Ovary (tissue), 9 donors: Measurements from ENCODE around the gene NFIA. TPM values are rescaled to one million over a fixed set of nuclear protein-coding genes. Genes with fewer than 3 reads are reported as not detected.

Experiments
- DNase-seq, 5 donors: peaks; one replicate each; pipeline ENCODE4 v3.0.0-alpha.2; 2019 to 2020
- H3K27ac ChIP-seq, 2 donors: fragments of 200-600 bp; one replicate each; pipeline versions ENCODE4 v1.5.1 to v1.8.0; 2019 to 2022
- H3K27me3 ChIP-seq: fragments of 200-600 bp; one replicate; pipeline ENCODE4 v1.8.0; 2022
- H3K36me3 ChIP-seq: fragments of 200-600 bp; sonication (generic); one replicate; pipeline ENCODE4 v1.5.1; 2019
- H3K4me1 ChIP-seq: one replicate; pipeline ENCODE4 v1.8.1; 2013; ENCODE audit warnings: mild to moderate bottlenecking, moderate library complexity; ENCODE audit not compliant: insufficient read depth
- H3K4me3 ChIP-seq: fragments of 200-600 bp; sonication (generic); one replicate; pipeline ENCODE4 v1.5.1; 2017
- H3K9me3 ChIP-seq, 2 donors: fragments of 200-600 bp in 1 of 2; sonication (generic) in 1 of 2; one replicate each; pipeline versions ENCODE4 v1.5.1 to v1.8.1; 2013 to 2019; ENCODE audit warnings: mild to moderate bottlenecking in 1 of 2, moderate library complexity in 1 of 2
- CTCF ChIP-seq, 3 donors: fragments of 450-650 bp in 2 of 3; fragments of 200-600 bp in 1 of 3; IDR thresholded peaks; one replicate each; pipeline versions ENCODE4 v1.5.1 to v1.8.0; 2016 to 2022; ENCODE audit warnings: antibody characterized with exemption in 3 of 3, mild to moderate bottlenecking in 1 of 3
- EP300 ChIP-seq: sonication (generic); formaldehyde crosslinking; IDR thresholded peaks from one replicate; pipeline ENCODE4 v1.6.1; 2017; ENCODE audit warnings: antibody characterized with exemption
- POLR2A ChIP-seq: fragments of 450-650 bp; IDR thresholded peaks from one replicate; pipeline ENCODE4 v1.6.1; 2017; ENCODE audit warnings: antibody characterized with exemption, mild to moderate bottlenecking, moderate library complexity
- WGBS, 3 donors: extraction: QIAGEN DNeasy Blood & Tissue Kit in 1 of 3; methylation state at CpG; one replicate each; pipeline versions ENCODE4 v1.1.5 to v1.1.7; 2013 to 2017; 5-methylcytosine and 5-hydroxymethylcytosine counted together
- intact Hi-C, 4 donors: fragments of 100-400 bp; cut with DNase I; formaldehyde crosslinking; loops; one replicate each; pipeline versions ENCODE4 v1.11.0 to v1.15.1; 2022 to 2023
- polyA plus RNA-seq, 2 donors: library from polyadenylated mRNA; stranded (reverse); fragments of 200-250 nt in 1 of 2; fragments of 350-450 nt in 1 of 2; fragmentation: Illumina TruSeq in 1 of 2; extraction: RNeasy Lipid Tissue Mini Kit (QIAGEN cat#74804) in 1 of 2; gene quantifications; one replicate each; pipeline ENCODE4 v1.2.3, GENCODE V29; 2013 to 2014
- total RNA-seq, 7 donors: library from RNA; depleted of rRNA in 2 of 7; stranded (reverse); fragments of >200 nt in 2 of 7; fragmentation: NEBNext Ultra II Directional in 3 of 7; extraction: Animal tissue kit (Norgen Biotek cat#: 25700) in 3 of 7; gene quantifications; one replicate each; pipeline versions ENCODE4 v1.1.0 to v1.2.4, GENCODE V29; 2016 to 2023
- donor health status: DM: no; HTN: no; CAD: no; lungs with moderate emphysema.
- donor health status: DM: no; HTN: no; CAD: no.
- donor health status: Bipolar disorder and iron deficiency.
- donor health status: DM: yes; HTN: yes; CAD: no.
- donor health status: DM: no; HTN: no; CAD: no.
- donor health status: DM: yes; HTN: yes; CAD: no.

The NFIA gene
- total and polyA plus RNA-seq, 9 donors, result 11.8 to 115 (median 80.9) TPM

- TF ChIP-seq POLR2A (no peak), EP300 (no peak), CTCF (IDR thresholded peaks at IDR 0.05) (no peak)
- Histone ChIP-seq H3K4me3 (no peak overlapping the region), H3K27me3 (no peaks in the 10 kb centered on the region), H3K4me1 (peaks cover 14% of the 10 kb centered on the region), H3K36me3 (no peaks in the 10 kb centered on the region), H3K9me3 (no peaks in the 10 kb centered on the region), H3K27ac (no peak overlapping the region)
- no peak for DNase-seq
- WGBS, 3 donors, result 76 to 85% (median 81%) methylated on average over 6 of the region's 6 CpGs
- intact Hi-C loops, result no loop called here
Observed at GRCh38 chr1:61173118-61173517, 90.8 kb downstream of the NFIA start.

GRCh38 chr1:61174060-61174795 lies 91.9 kb downstream of the NFIA start:
- no peak for DNase-seq
- Histone ChIP-seq H3K4me3 (no peak overlapping the region), H3K36me3 (no peaks in the 10 kb centered on the region), H3K27me3 (no peaks in the 10 kb centered on the region), H3K9me3 (no peaks in the 10 kb centered on the region), H3K4me1 (peaks cover 17% of the 10 kb centered on the region), H3K27ac (no peak overlapping the region)
- TF ChIP-seq EP300 (no peak), POLR2A (no peak)
- WGBS, 3 donors, result 89 to 96% (median 96%) methylated on average over 5 of the region's 5 CpGs
- intact Hi-C loops, result no loop called here

GRCh38 chr1:61175976-61176375 lies 93.6 kb downstream of the NFIA start:
- TF ChIP-seq CTCF (IDR thresholded peaks at IDR 0.05), result no peak
- TF ChIP-seq EP300, result no peak
- no peak for TF ChIP-seq POLR2A
- Histone ChIP-seq H3K4me1 (peaks cover 10% of the 10 kb centered on the region), H3K27ac (no peak overlapping the region), H3K4me3 (no peak overlapping the region), H3K36me3 (no peaks in the 10 kb centered on the region), H3K27me3 (no peaks in the 10 kb centered on the region), H3K9me3 (no peaks in the 10 kb centered on the region)
- intact Hi-C loops, result no loop called here
- WGBS, 3 donors, result 85 to 91% (median 91%) methylated on average over 6 of the region's 6 CpGs
- no peak for DNase-seq

GRCh38 chr1:61181067-61182038 lies 99.0 kb downstream of the NFIA start:
- Histone ChIP-seq H3K27ac (no peak overlapping the region), H3K9me3 (no peaks in the 10 kb centered on the region), H3K27me3 (no peaks in the 10 kb centered on the region), H3K36me3 (no peaks in the 10 kb centered on the region), H3K4me3 (no peak overlapping the region), H3K4me1 (peaks cover 12% of the 10 kb centered on the region)
- no peak for DNase-seq
- TF ChIP-seq POLR2A (no peak), CTCF (IDR thresholded peaks at IDR 0.05) (no peak), EP300 (no peak)
- WGBS, 3 donors, result 91 to 100% (median 100%) methylated on average over 1 of the region's 1 CpG
- intact Hi-C loops, result loop anchor here in 3 of 4 donors (5.0 to 10.0 kb wide), 3 partner anchors 53 to 99 kb away; partner anchors contain the start of gene NFIA (in 3 of the 3)
